ENCODE data around the gene GLB1L. TPM values are rescaled to one million over a fixed set of nuclear protein-coding genes. Genes with fewer than 3 reads are reported as not detected.
"Not testable (repeated sequence)": the region's sequence is repeated elsewhere in the genome, so short reads cannot be mapped to it uniquely, and the experiment has no call there.

Gene GLB1L
- total RNA-seq, 1 experiment from 2014 or later = 5.3 TPM

DNA sequence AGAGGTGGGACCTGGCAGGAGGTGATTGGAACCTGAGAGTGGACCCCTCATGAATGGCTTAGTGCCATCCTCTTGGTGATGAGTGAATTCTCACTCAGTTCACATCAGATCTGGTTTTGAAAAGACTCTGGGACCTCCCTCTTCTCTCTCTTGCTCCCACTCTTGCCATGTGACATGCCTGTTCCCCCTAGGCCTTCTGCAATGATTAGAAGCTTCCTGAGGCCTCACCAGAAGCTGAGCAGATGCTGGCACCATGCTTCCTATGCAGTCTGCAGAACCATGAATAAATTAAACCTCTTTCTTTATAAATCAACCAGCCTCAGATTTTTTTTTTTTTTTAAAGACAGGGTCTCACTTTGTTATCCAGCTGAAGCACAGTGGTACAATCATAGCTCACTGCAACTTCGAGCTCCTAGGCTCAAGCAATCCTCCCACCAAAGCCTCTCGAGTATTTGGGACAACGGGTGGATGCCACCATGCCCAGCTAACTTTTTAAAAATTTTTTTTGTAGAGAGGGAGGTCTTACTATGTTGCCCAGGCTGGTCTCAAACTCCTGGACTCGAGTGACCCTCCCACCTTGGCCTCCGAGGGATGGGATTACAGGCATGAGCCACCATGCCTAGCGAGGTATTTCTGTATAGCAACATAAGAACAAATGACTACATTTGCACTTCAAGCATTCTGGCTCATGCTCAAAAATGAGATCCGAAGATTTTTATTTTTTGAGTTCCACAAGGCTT is 40.6 kb downstream of the GLB1L start:
- DNase-seq (ENCODE audit: low read depth, low spot score) = no peak
- in situ Hi-C loops (cut with HindIII; ENCODE audit: low pct_unique_long_range_greater_than_20kb, low sequenced_read_pairs) = no loop called here

DNA sequence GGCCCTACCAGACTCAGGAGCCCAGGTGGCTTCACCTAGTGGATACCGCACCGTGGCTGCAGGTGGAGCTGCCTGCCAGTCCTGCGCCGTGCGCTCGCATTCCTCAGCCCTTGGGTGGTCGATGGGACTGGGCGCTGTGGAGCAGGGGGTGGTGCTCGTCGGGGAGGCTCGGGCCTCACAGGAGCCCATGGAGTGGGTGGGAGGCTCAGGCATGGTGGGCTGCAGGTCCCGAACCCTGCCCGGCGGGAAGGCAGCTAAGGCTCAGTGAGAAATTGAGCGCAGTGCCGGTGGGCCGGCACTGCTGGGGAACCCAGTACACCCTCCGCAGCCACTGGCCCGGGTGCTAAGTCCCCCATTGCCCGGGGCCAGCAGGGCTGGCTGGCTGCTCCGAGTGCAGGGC is 43.9 kb downstream of the GLB1L start:
- in situ Hi-C loops (cut with HindIII; ENCODE audit: low pct_unique_long_range_greater_than_20kb, low sequenced_read_pairs); DNase-seq (ENCODE audit: low read depth, low spot score): not testable (repeated sequence)

DNA sequence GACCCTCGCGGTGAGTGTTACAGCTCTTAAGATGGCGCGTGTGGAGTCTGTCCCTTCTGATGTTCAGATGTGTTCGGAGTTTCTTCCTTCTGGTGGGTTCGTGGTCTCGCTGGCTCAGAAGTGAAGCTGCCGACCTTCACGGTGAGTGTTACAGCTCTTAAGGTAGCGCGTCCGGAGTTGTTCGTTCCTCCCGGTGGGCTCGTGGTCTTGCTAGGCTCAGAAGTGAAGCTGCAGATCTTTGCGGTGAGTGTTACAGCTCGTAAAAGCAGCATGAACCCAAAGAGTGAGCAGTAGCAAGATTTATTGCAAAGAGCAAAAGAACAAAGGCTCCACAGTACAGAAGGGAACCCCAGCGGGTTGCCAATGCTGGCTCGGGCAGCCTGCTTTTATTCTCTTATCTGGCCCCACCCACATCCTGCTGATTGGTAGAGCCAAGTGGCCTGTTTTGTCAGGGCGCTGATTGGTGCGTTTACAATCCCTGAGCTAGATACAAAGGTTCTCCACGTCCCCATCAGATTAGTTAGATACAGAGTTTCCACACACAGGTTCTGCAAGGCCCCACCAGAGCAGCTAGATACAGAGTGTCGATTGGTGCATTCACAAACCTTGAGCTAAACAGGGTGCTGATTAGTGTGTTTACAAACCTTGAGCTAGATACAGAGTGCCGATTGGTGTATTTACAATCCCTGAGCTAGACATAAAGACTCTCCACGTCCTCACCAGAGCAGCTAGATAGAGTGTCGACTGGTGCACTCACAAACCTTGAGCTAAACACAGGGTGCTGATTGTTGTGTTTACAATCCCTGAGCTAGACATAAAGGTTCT is 44.5 kb downstream of the GLB1L start:
- in situ Hi-C loops (cut with HindIII; ENCODE audit: low pct_unique_long_range_greater_than_20kb, low sequenced_read_pairs); DNase-seq (ENCODE audit: low read depth, low spot score): not testable (repeated sequence)

DNA sequence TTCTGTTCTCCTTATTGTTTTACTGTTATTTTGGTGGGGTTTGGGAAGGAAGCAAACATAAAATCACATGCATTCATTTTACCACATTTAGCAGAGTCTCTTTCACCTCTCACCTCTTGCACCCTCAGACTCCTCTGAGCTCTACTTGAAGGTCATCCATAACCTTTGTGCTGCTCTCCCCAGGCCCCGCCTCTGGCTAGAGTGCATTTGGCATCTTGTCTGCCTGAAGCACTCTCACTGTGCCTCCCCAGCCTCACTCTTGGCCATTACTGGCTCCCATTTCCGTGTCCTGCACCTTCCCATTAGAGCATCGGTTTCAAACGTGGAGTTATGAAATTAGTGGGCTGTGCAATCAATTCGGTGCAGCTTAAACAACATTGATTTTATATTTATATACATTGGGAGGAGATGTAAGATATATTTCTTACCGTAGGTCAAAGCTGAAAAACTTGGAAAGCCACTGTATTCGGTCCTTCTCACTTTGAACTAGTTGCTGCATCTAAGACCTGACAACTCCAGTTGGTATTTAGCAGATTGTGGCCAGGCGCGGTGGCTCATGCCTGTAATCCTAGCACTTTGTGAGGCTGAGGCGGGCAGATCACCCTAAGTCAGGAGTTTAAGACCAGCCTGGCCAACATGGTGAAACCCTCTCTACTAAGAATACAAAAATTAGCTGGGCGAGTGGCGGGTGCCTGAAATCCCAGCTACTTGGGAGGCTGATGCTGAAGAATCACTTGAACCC is 45.6 kb downstream of the GLB1L start:
- no peak for DNase-seq (ENCODE audit: low read depth, low spot score)
- in situ Hi-C loops (cut with HindIII; ENCODE audit: low pct_unique_long_range_greater_than_20kb, low sequenced_read_pairs) = no loop called here

DNA sequence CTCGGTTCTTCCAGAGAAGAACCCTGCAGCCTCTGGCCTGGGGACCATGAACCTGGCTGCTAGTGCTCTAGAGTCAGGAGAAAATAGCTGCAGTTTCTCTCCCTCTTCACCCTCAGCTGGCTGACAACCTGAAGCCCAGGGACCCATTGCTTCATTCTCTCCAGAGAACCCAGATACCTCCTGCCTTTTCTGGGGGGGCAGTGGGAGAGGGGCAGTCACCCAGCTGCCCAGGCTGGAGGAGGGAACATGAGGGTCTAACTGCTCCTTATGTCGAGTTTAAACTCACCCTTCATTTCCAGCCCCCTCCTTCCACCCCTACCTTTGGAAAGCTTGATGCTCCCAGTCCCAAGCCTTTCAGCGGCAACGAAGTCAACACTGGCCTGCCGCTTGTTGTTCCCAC is 46.3 kb downstream of the GLB1L start:
- in situ Hi-C loops (cut with HindIII; ENCODE audit: low pct_unique_long_range_greater_than_20kb, low sequenced_read_pairs) = no loop called here
- no peak for DNase-seq (ENCODE audit: low read depth, low spot score)

DNA sequence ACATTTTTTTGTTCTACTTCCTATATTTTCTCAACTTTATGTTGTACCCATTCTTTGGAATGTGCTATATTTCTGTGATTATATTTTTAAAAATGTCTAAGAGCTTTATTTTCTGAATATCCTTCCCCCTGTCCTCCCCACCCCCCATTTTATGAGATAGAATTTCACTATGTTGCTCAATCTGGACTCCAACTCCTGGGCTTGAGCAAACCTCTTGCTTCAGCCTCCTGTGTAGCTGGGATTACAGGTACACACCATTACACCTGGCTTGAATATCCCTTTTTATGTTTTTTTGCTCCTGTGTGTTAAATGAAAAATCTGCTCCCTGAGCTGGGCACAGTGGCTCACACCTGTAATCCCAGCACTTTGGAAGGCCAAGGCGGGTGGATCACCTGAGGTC is 47.9 kb downstream of the GLB1L start:
- in situ Hi-C loops (cut with HindIII; ENCODE audit: low pct_unique_long_range_greater_than_20kb, low sequenced_read_pairs) = no loop called here
- no peak for DNase-seq (ENCODE audit: low read depth, low spot score)

DNA sequence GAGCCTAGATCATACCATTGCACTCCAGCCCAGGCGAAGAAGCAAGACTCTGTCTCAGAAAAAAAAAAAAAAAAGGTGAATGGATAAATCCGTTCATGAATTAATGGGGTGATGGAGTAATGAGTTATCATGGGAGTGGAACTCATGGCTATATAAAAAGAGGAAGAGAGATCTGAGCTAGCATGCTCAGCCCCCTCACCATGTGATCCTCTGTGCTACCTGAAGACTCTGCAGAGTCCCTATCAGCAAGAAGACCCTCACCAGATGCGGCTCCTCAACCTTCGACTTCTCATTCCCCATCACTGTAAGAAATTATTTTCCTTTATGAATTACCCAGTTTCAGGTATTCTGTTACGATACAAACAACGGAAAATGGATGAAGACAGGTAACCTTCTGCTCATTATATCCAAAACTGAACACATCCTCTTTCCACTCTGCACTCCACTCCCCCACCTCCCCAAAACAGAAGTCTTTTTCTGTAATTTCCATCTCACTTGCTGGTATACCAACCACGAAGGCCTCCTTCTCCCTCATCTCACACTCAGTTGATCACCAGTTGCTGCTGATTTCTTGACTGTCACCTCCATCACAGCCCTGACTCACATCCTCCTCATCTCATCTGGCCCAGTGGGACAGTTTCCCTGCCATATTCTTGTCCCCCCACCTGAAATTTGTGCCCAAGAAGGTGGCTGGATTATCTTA is 58.3 kb downstream of the GLB1L start:
- in situ Hi-C loops (cut with HindIII; ENCODE audit: low pct_unique_long_range_greater_than_20kb, low sequenced_read_pairs) = no loop called here
- DNase-seq (ENCODE audit: low read depth, low spot score) = no peak

Small RNAs within 50 kb of the gene (small RNA-seq; reads per million reads assigned to genes)
- gene MIR153-1 = 0 to 0.14 reads per million in 2 experiments

Other genes with a start within 250 kb of the GLB1L start
- 0.16 and 0.24 TPM in 2 replicates for gene CFAP65, start 203.9 kb downstream of the GLB1L start, total RNA-seq (2014; rRNA removed; shearing (Covaris generic))
- gene IHH, start 184.5 kb downstream of the GLB1L start, total RNA-seq (2014; rRNA removed; shearing (Covaris generic)) = not detected in 2 replicates
- gene NHEJ1, start 84.6 kb downstream of the GLB1L start, total RNA-seq (2014; rRNA removed; shearing (Covaris generic)) = 25.5 and 28.4 TPM in 2 replicates
- 0.13 and 0.34 TPM in 2 replicates for gene SLC23A3, start 75.4 kb downstream of the GLB1L start, total RNA-seq (2014; rRNA removed; shearing (Covaris generic))
- gene CNPPD1, start 68.5 kb downstream of the GLB1L start, total RNA-seq (2014; rRNA removed; shearing (Covaris generic)) = 42.6 and 46.4 TPM in 2 replicates
- 104 and 124 TPM in 2 replicates for gene RETREG2, start 67.2 kb downstream of the GLB1L start, total RNA-seq (2014; rRNA removed; shearing (Covaris generic))
- 10.9 and 16.2 TPM in 2 replicates for gene ZFAND2B, start 38.7 kb downstream of the GLB1L start, total RNA-seq (2014; rRNA removed; shearing (Covaris generic))
- gene ABCB6, start 26.5 kb downstream of the GLB1L start, total RNA-seq (2014; rRNA removed; shearing (Covaris generic)) = 43.7 and 50.7 TPM in 2 replicates
- gene ATG9A, start 15.8 kb downstream of the GLB1L start, total RNA-seq (2014; rRNA removed; shearing (Covaris generic)) = 36.7 and 45.7 TPM in 2 replicates
- 43.5 and 43.6 TPM in 2 replicates for gene ANKZF1, start 15.6 kb downstream of the GLB1L start, total RNA-seq (2014; rRNA removed; shearing (Covaris generic))
- 21.7 and 22.6 TPM in 2 replicates for gene STK16, start within 50 bp of the GLB1L start, total RNA-seq (2014; rRNA removed; shearing (Covaris generic))
- not detected in 2 replicates for gene TUBA4B, start 7.8 kb upstream of the GLB1L start, total RNA-seq (2014; rRNA removed; shearing (Covaris generic))
- gene TUBA4A, start 8.5 kb upstream of the GLB1L start, total RNA-seq (2014; rRNA removed; shearing (Covaris generic)) = 1.4 TPM in 1 of 2 replicates, not detected in the other
- 25.8 and 33.2 TPM in 2 replicates for gene DNAJB2, start 33.9 kb upstream of the GLB1L start, total RNA-seq (2014; rRNA removed; shearing (Covaris generic))
- gene PTPRN, start 64.0 kb upstream of the GLB1L start, total RNA-seq (2014; rRNA removed; shearing (Covaris generic)) = 1.5 and 2.8 TPM in 2 replicates
- not detected in 2 replicates for gene RESP18, start 87.3 kb upstream of the GLB1L start, total RNA-seq (2014; rRNA removed; shearing (Covaris generic))
- 46.8 and 50.1 TPM in 2 replicates for gene DNPEP, start 142.5 kb upstream of the GLB1L start, total RNA-seq (2014; rRNA removed; shearing (Covaris generic))
- 0.13 TPM in 1 of 2 replicates, not detected in the other for gene DES, start 172.9 kb upstream of the GLB1L start, total RNA-seq (2014; rRNA removed; shearing (Covaris generic))
- 1.9 and 2.3 TPM in 2 replicates for gene SPEG, start 189.4 kb upstream of the GLB1L start, total RNA-seq (2014; rRNA removed; shearing (Covaris generic))

Data from SK-MEL-5 (cell line).